MM.1S (cell line): ENCODE results near the gene ZBTB12.
"Not testable (repeated sequence)": the region's sequence is repeated elsewhere in the genome, so short reads cannot be mapped to it uniquely, and the experiment has no call there.

Experiments used
- DNase-seq: peaks from one replicate; pipeline ENCODE4 v3.0.0-alpha.2; 2015
- H2AFZ ChIP-seq: fragments of 300-600 bp; sonication (generic); 2 replicates; pipeline ENCODE4 v1.6.0; 2016; ENCODE audit warnings: antibody characterized with exemption, low read length
- H3F3A ChIP-seq: fragments of 300-600 bp; sonication (generic); 2 replicates; pipeline ENCODE4 v1.6.1; 2016; ENCODE audit warnings: mild to moderate bottlenecking, antibody characterized with exemption, low read length, moderate library complexity, mixed read lengths; ENCODE audit not compliant: insufficient read depth
- H3K27ac ChIP-seq: fragments of 300-600 bp; sonication (generic); 2 replicates; pipeline ENCODE4 v1.5.1; 2016; ENCODE audit warnings: mild to moderate bottlenecking, low read length
- H3K27me3 ChIP-seq: fragments of 300-600 bp; sonication (generic); replicated peaks from 2 replicates; pipeline ENCODE4 v1.6.0; 2016; ENCODE audit warnings: low read length; ENCODE audit not compliant: insufficient read depth
- H3K36me3 ChIP-seq: fragments of 300-600 bp; sonication (generic); replicated peaks from 2 replicates; pipeline ENCODE4 v1.6.1; 2016; ENCODE audit warnings: mild to moderate bottlenecking, low read length, mixed read lengths; ENCODE audit not compliant: insufficient read depth
- H3K4me1 ChIP-seq: fragments of 300-600 bp; sonication (generic); 2 replicates; pipeline ENCODE4 v1.6.1; 2016; ENCODE audit warnings: low read length, mixed read lengths
- H3K4me2 ChIP-seq: fragments of 300-600 bp; sonication (generic); 2 replicates; pipeline ENCODE4 v1.6.0; 2016; ENCODE audit warnings: low read depth, low read length
- H3K4me3 ChIP-seq: fragments of 300-600 bp; sonication (generic); 2 replicates; pipeline ENCODE4 v1.5.1; 2016; ENCODE audit warnings: low read length, mixed read lengths
- H3K79me2 ChIP-seq: fragments of 300-600 bp; sonication (generic); 2 replicates; pipeline ENCODE4 v1.6.1; 2016; ENCODE audit warnings: mixed run types, low read length, mixed read lengths
- H3K9ac ChIP-seq: fragments of 300-600 bp; sonication (generic); 2 replicates; pipeline ENCODE4 v1.6.1; 2016; ENCODE audit warnings: low read length, mixed read lengths
- H3K9me2 ChIP-seq: fragments of 300-600 bp; sonication (generic); replicated peaks from 2 replicates; pipeline ENCODE4 v1.6.1; 2016; ENCODE audit warnings: mild to moderate bottlenecking, low read length, mixed read lengths; ENCODE audit not compliant: insufficient read depth
- H3K9me3 ChIP-seq: fragments of 300-600 bp; sonication (generic); replicated peaks from 2 replicates; pipeline ENCODE4 v1.6.1; 2016; ENCODE audit warnings: mild to moderate bottlenecking, low read length, mixed read lengths; ENCODE audit not compliant: insufficient read depth
- H4K20me1 ChIP-seq: fragments of 300-600 bp; sonication (generic); 2 replicates; pipeline ENCODE4 v1.6.1; 2016; ENCODE audit warnings: mild to moderate bottlenecking, low read length, moderate library complexity, mixed read lengths; ENCODE audit not compliant: insufficient read depth
- EZH2 ChIP-seq: fragments of 300-600 bp; sonication (generic); optimal IDR thresholded peaks from 2 replicates; pipeline ENCODE3; 2017; ENCODE audit warnings: low read depth, mild to moderate bottlenecking, antibody characterized with exemption, low read length, mixed read lengths
- EZH2phosphoT487 ChIP-seq: fragments of 300-600 bp; sonication (generic); IDR thresholded peaks from 2 replicates; pipeline ENCODE4 v1.6.1; 2018; ENCODE audit warnings: antibody characterized with exemption, low read length
- TF ChIP-seq, protein P1 (sequence below): fragments of 300-600 bp; sonication (generic); IDR thresholded peaks from 2 replicates; pipeline ENCODE4 v1.5.1; 2016; ENCODE audit warnings: antibody characterized with exemption, low read length, mixed read lengths

ZBTB12 gene

DNA sequence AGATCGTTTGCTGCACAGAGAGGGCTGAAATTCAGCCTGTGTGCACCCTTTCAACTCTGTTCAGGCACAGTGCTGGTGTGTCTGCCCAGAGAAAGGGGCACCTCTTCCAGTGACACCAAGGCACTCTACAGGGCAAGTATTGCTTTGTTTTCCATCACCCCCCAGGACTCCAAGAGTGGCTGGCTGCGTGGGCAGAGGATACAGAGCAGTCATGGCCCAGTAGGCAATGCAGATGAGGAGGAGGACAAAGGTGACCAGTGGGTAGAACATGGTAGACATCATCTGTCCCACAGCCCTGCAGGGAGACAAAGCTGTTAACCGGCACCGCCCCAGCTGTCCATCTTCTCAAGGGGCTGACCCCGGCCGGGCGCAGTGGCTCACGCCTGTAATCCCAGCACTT is 32.5 kb downstream of the ZBTB12 start:
- Histone ChIP-seq H2AFZ (no peak overlapping the region), H3K79me2 (no peaks in the 10 kb centered on the region), H4K20me1 (no peaks in the 10 kb centered on the region), H3K36me3 (no peaks in the 10 kb centered on the region), H3K4me3 (no peak overlapping the region), H3K27ac (no peak overlapping the region), H3K9ac (no peak overlapping the region), H3K4me2 (no peak overlapping the region), H3K27me3 (peaks cover 20% of the 10 kb centered on the region), H3K9me3 (no peaks in the 10 kb centered on the region), H3F3A (no peaks in the 10 kb centered on the region), H3K4me1 (no peaks in the 10 kb centered on the region), H3K9me2 (no peaks in the 10 kb centered on the region)
- no peak for DNase-seq
- TF ChIP-seq EZH2 (no peak), EZH2phosphoT487 (no peak)
- TF ChIP-seq, protein P1, sequence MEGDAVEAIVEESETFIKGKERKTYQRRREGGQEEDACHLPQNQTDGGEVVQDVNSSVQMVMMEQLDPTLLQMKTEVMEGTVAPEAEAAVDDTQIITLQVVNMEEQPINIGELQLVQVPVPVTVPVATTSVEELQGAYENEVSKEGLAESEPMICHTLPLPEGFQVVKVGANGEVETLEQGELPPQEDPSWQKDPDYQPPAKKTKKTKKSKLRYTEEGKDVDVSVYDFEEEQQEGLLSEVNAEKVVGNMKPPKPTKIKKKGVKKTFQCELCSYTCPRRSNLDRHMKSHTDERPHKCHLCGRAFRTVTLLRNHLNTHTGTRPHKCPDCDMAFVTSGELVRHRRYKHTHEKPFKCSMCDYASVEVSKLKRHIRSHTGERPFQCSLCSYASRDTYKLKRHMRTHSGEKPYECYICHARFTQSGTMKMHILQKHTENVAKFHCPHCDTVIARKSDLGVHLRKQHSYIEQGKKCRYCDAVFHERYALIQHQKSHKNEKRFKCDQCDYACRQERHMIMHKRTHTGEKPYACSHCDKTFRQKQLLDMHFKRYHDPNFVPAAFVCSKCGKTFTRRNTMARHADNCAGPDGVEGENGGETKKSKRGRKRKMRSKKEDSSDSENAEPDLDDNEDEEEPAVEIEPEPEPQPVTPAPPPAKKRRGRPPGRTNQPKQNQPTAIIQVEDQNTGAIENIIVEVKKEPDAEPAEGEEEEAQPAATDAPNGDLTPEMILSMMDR = no peak

DNA sequence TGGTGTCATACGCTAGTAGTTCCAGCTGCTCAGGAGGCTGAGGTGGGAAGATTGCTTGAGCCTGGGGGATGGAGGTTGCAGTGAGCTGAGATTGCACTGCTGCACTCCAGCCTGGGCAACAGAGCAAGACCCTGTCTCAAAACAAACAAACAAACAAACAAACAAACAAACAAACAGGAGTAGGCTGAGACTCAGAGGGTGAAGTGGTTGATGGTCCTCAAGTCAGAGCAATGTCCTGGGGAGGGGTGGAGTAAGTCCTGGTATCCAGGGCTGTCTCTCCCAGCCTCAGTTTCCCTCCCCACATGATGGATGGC is 33.3 kb downstream of the ZBTB12 start:
- H3K27me3 ChIP-seq = peaks cover 20% of the 10 kb centered on the region
- H3K9me2 ChIP-seq, H3K4me3 ChIP-seq, H3K36me3 ChIP-seq, DNase-seq, H3K9ac ChIP-seq, H3K4me1 ChIP-seq, H3K79me2 ChIP-seq, H3K27ac ChIP-seq, H3K4me2 ChIP-seq, H3K9me3 ChIP-seq, H4K20me1 ChIP-seq, H3F3A ChIP-seq, H2AFZ ChIP-seq: not testable (repeated sequence)

DNA sequence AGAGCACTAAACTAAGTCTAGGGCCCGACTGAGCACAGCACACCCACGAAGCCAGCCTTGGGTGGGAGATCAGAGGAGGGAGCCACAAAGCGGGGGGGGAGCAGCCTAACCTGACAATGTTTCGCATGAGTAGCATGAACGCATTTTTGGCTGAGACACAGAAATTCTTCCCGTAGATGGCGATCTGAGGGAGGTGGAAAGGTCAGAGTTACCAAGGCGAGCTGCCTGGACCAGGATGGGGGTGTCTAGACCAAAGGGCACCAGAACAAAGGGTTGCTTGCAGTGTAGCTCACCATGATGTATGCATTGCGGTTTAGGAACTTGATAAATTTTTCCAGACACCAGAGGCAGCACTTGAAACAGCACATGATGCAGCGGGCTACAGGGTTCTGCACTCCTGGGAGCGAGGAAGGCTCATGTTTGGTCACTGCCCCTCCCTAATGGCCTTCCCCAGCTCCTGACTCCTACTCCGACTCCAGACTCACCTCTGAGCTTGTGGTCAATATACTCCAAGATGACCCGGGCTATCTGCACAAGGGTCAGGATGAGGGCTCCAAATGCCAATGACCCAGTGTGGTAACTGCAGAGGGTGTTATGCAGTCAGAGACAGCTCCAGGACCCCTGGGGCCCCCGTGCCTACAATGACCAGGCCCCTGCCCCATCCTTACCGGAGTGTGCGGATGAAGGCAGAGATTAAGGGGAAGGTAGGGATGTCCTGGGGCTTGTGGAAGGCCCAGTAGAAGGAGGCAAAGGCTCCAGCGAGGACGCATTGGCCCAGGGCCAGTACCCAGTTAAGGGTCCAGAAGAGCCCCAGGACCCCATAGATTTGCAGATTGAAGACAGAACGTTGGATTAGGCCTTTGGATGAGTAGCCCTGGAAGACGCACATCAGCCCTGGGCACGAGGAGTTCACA is 36.4 kb downstream of the ZBTB12 start:
- no peak overlapping the region for H3K27ac ChIP-seq
- TF ChIP-seq EZH2phosphoT487 = no peak
- TF ChIP-seq EZH2 = no peak
- TF ChIP-seq, protein P1 = no peak
- peaks cover 5% of the 10 kb centered on the region for H3K4me1 ChIP-seq
- peaks cover 15% of the 10 kb centered on the region for H3K27me3 ChIP-seq
- no peaks in the 10 kb centered on the region for H3K36me3 ChIP-seq
- no peak overlapping the region for H3K9ac ChIP-seq
- H3K4me2 ChIP-seq = no peak overlapping the region
- H3K4me3 ChIP-seq = no peak overlapping the region
- H3F3A ChIP-seq = peaks cover 11% of the 10 kb centered on the region
- DNase-seq = no peak
- H3K79me2 ChIP-seq = peaks cover 12% of the 10 kb centered on the region
- no peaks in the 10 kb centered on the region for H3K9me3 ChIP-seq
- no peaks in the 10 kb centered on the region for H4K20me1 ChIP-seq
- H3K9me2 ChIP-seq = no peaks in the 10 kb centered on the region
- H2AFZ ChIP-seq = no peak overlapping the region

DNA sequence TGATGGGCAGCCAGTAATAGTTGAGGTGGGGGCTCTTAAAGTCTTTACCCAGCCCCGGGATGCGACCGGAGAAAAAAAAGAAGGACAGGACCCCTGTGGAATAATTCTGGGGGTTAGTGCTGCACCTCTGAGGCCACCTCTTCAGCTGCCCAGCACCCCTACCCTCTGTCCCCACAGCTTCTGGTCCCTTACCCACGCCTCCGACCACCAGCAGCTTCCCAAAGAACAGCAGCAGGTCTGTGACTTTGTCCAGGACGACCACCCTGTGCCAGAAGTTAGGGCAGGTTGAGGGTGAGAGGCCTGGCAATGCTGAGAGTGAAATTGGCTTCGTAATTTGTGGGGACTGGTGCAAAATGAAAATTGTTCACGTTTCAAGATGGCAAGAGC is 37.1 kb downstream of the ZBTB12 start:
- Histone ChIP-seq H3K4me1 (peaks cover 5% of the 10 kb centered on the region), H3K9ac (no peak overlapping the region), H3K9me2 (no peaks in the 10 kb centered on the region), H4K20me1 (no peaks in the 10 kb centered on the region), H3K4me3 (no peak overlapping the region), H3K27me3 (peaks cover 15% of the 10 kb centered on the region), H3K9me3 (no peaks in the 10 kb centered on the region), H3K4me2 (no peak overlapping the region), H3F3A (peaks cover 11% of the 10 kb centered on the region), H3K79me2 (peaks cover 12% of the 10 kb centered on the region), H2AFZ (no peak overlapping the region), H3K27ac (no peak overlapping the region), H3K36me3 (no peaks in the 10 kb centered on the region)
- no peak for TF ChIP-seq EZH2phosphoT487
- TF ChIP-seq EZH2 = no peak
- TF ChIP-seq, protein P1 = no peak
- DNase-seq = no peak

DNA sequence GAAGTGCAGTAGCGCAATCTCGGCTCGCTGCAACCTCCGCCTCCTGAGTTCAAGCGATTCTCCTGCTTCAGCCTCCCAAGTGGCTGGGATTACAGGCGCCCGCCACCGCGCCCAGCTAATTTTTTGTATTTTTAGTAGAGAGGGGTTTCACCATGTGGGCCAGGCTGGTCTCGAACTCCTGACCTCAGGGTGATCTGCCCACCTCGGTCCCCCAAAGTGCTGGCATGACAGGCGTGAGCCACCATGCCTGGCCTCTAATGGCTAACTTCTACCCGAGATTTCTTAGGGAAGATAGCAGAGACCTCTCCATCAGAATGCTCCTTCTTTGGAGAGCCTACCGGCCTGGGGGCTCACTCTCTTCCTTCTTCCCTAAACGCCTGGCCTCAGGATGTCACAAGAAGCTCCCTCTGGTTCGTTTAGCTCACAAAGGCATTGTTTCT is 37.7 kb downstream of the ZBTB12 start:
- H4K20me1 ChIP-seq, H3K9me2 ChIP-seq, DNase-seq, H3K9me3 ChIP-seq, H3K4me1 ChIP-seq, H3K36me3 ChIP-seq: not testable (repeated sequence)
- H3K27me3 ChIP-seq = peaks cover 11% of the 10 kb centered on the region
- peak overlapping the region; percentile 80 for H3K4me3 ChIP-seq
- H3K4me2 ChIP-seq = peak overlapping the region; percentile 86; the same call in 1 of the 2 replicates
- H3K27ac ChIP-seq = peak overlapping the region; percentile 79; the same call in 1 of the 2 replicates
- H3F3A ChIP-seq = peaks cover 11% of the 10 kb centered on the region
- H2AFZ ChIP-seq = peak overlapping the region; percentile 99; the same call in 1 of the 2 replicates
- H3K79me2 ChIP-seq = peaks cover 12% of the 10 kb centered on the region
- peak overlapping the region; percentile 73; the same call in 1 of the 2 replicates for H3K9ac ChIP-seq
